H1 (cell line): ENCODE results near the gene PLEKHA4.

ENCODE experiments used
- CHD2 ChIP-seq: IDR thresholded peaks from 2 replicates; pipeline ENCODE4 v1.6.1; 2012; ENCODE audit warnings: low read length, improper control_type of control experiment
- EP300 ChIP-seq, 2 experiments: IDR thresholded peaks; 1 replicate in 1 of 2; 2 replicates in 1 of 2; pipeline ENCODE4 v1.6.1; 2011 to 2012; ENCODE audit warnings: low read depth in 2 of 2, low read length in 2 of 2, mild to moderate bottlenecking in 2 of 2, borderline replicate concordance in 1 of 2, inconsistent platforms in 1 of 2, moderate library complexity in 1 of 2
- EZH2 ChIP-seq: fragments of 200-600 bp; sonication (generic); IDR thresholded peaks from 2 replicates; pipeline ENCODE4 v1.7.1; 2012; ENCODE audit warnings: low read depth, mild to moderate bottlenecking, moderate library complexity, low read length, inconsistent platforms; ENCODE audit not compliant: severe bottlenecking
- JUND ChIP-seq: IDR thresholded peaks from 2 replicates; pipeline ENCODE4 v1.6.1; 2011; ENCODE audit warnings: mild to moderate bottlenecking, improper control_type of control experiment, low read length
- RAD21 ChIP-seq, 2 experiments: IDR thresholded peaks in 1 of 2; conservative IDR thresholded peaks in 1 of 2; 2 replicates each; pipeline ENCODE4 v1.6.1; 2011; ENCODE audit warnings: low read depth in 2 of 2, low read length in 2 of 2, improper control_type of control experiment in 1 of 2, inconsistent platforms in 1 of 2, mild to moderate bottlenecking in 1 of 2, moderate library complexity in 1 of 2
- TF ChIP-seq, protein P1 (sequence below), 3 experiments: IDR thresholded peaks; 1 replicate in 2 of 3; 2 replicates in 1 of 3; pipeline versions ENCODE4 v1.5.1 to v1.6.1; 2011; ENCODE audit warnings: low read length in 3 of 3, mild to moderate bottlenecking in 3 of 3, inconsistent platforms in 2 of 3, low read depth in 1 of 3, moderate library complexity in 1 of 3; ENCODE audit not compliant: insufficient read depth in 1 of 3; ENCODE audit errors: control extremely low read depth in 1 of 3
- TF ChIP-seq, protein P2 (sequence below): IDR thresholded peaks from 2 replicates; pipeline ENCODE4 v1.6.1; 2012; ENCODE audit warnings: inconsistent platforms

DNA sequence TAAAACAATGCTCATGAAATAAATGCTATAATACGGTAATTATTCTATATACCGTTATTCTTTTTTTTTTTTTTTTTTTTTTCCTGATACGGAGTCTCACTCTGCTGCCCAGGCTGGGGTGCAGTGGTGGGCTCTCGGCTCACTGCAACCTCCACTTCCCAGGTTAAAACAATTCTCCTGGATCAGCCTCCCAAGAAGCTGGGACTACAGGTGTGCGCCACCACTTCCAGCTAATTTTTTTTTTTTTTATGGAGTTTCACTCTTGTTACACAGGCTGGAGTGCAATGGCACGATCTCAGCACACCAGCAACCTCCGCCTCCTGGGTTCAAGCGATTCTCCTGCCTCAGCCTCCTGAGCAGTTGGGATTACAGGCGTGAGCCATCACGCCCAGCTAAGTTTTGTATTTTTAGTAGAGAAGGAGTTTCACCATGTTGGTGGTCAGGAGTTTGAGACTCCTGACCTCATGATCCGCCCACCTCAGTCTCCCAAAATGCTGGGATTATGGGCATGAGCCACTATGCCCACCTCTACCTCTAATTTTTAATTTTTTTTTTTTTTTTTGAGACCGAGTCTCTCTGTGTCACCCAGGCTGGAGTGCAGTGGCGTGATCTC is 10.7 kb upstream of the PLEKHA4 start:
- no peak for TF ChIP-seq CHD2
- TF ChIP-seq EP300 (IDR thresholded peaks at IDR 0.05; ENCODE audit: borderline replicate concordance in 1 of 2, low read depth in 2 of 2, low read length in 2 of 2): no peak
- TF ChIP-seq, protein P1, sequence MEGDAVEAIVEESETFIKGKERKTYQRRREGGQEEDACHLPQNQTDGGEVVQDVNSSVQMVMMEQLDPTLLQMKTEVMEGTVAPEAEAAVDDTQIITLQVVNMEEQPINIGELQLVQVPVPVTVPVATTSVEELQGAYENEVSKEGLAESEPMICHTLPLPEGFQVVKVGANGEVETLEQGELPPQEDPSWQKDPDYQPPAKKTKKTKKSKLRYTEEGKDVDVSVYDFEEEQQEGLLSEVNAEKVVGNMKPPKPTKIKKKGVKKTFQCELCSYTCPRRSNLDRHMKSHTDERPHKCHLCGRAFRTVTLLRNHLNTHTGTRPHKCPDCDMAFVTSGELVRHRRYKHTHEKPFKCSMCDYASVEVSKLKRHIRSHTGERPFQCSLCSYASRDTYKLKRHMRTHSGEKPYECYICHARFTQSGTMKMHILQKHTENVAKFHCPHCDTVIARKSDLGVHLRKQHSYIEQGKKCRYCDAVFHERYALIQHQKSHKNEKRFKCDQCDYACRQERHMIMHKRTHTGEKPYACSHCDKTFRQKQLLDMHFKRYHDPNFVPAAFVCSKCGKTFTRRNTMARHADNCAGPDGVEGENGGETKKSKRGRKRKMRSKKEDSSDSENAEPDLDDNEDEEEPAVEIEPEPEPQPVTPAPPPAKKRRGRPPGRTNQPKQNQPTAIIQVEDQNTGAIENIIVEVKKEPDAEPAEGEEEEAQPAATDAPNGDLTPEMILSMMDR (IDR thresholded peaks at IDR 0.05; ENCODE audit: control extremely low read depth in 1 of 3, insufficient read depth in 1 of 3, low read depth in 1 of 3, low read length in 3 of 3): no peak
- TF ChIP-seq, protein P2, sequence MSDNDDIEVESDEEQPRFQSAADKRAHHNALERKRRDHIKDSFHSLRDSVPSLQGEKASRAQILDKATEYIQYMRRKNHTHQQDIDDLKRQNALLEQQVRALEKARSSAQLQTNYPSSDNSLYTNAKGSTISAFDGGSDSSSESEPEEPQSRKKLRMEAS: no peak
- TF ChIP-seq JUND: no peak
- TF ChIP-seq RAD21 (IDR thresholded peaks at IDR 0.05 in 1 of 2, conservative IDR thresholded peaks at IDR 0.05 in 1 of 2; ENCODE audit: low read depth in 2 of 2, low read length in 2 of 2): no peak
- no peak for TF ChIP-seq EZH2
